Rectal smooth muscle tissue (tissue), 1 donor: ENCODE data around the gene YWHAG.

Source experiments
- H3K27ac ChIP-seq: one replicate; pipeline ENCODE4 v1.7.0; 2013; ENCODE audit warnings: low read depth, low read length, inconsistent platforms
- H3K27me3 ChIP-seq: one replicate; pipeline ENCODE4 v1.7.0; 2013; ENCODE audit warnings: low read length; ENCODE audit not compliant: control insufficient read depth, insufficient read depth
- H3K36me3 ChIP-seq: one replicate; pipeline ENCODE4 v1.7.0; 2013; ENCODE audit warnings: low read length; ENCODE audit not compliant: control insufficient read depth, insufficient read depth
- H3K4me1 ChIP-seq: one replicate; pipeline ENCODE4 v1.7.0; 2013; ENCODE audit warnings: low read length; ENCODE audit not compliant: control insufficient read depth, insufficient read depth
- H3K4me3 ChIP-seq: one replicate; pipeline ENCODE4 v1.7.0; 2013; ENCODE audit warnings: low read length
- H3K9ac ChIP-seq: one replicate; pipeline ENCODE4 v1.7.0; 2013; ENCODE audit warnings: low read length

YWHAG gene

GRCh38 chr7:76354516-76354915 lies 4.3 kb downstream of the YWHAG start:
- Histone ChIP-seq H3K9ac (no peak overlapping the region), H3K36me3 (peaks cover 6% of the 10 kb centered on the region), H3K4me3 (no peak overlapping the region), H3K27me3 (no peaks in the 10 kb centered on the region), H3K27ac (no peak overlapping the region), H3K4me1 (peaks cover 9% of the 10 kb centered on the region)

DNA sequence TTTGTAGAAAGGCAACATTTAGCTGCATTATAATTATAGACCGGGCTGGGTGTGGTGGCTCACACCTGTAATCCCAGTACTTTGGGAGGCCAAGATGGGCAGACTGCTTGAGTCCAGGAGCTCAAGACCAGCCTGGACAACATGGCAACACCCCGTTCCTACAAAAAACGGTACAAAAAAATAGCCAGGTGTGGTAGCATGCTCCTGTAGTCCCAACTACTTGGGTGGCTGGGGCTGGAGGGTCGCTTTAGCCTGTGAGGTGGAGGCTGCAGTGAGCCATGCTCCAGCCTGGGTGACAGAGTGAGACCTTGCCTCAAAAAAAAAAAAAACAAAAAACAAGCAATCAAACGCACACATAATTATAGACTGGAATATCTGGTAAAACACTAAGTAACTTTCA lies 5.0 kb downstream of the YWHAG start:
- Histone ChIP-seq H3K4me1 (peaks cover 8% of the 10 kb centered on the region), H3K27ac (no peak overlapping the region)

GRCh38 chr7:76352193-76352592 lies 6.6 kb downstream of the YWHAG start:
- Histone ChIP-seq H3K27ac (no peak overlapping the region), H3K4me1 (peaks cover 8% of the 10 kb centered on the region), H3K36me3 (peaks cover 6% of the 10 kb centered on the region), H3K9ac (no peak overlapping the region), H3K4me3 (no peak overlapping the region), H3K27me3 (no peaks in the 10 kb centered on the region)

More for the DNA sequence above, 5.0 kb downstream of the YWHAG start:
- Histone ChIP-seq H3K4me3 (no peak overlapping the region), H3K9ac (no peak overlapping the region), H3K36me3 (peaks cover 6% of the 10 kb centered on the region), H3K27me3 (no peaks in the 10 kb centered on the region)

DNA sequence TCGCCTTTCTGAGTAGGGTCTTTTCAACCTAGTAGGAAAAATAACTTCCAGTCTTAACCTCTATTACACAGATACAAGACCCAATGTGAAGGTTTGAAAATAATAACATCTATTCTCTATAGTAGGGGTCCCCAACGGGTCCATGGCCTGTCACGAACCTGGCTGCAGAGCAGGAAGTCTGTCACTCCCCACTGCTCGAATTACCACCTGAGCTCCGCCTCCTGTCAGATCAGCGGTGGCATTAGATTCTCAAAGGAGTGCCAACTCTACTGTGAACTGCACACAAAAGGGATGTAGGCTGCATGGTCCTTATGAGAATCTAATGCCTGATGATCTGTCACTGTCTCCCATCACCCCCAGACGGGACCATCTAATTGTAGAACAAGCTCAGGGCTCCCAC lies 7.4 kb downstream of the YWHAG start:
- H3K27ac ChIP-seq: no peak overlapping the region
- H3K4me3 ChIP-seq: no peak overlapping the region
- H3K4me1 ChIP-seq: peaks cover 6% of the 10 kb centered on the region
- no peak overlapping the region for H3K9ac ChIP-seq
- peaks cover 9% of the 10 kb centered on the region for H3K36me3 ChIP-seq
- no peaks in the 10 kb centered on the region for H3K27me3 ChIP-seq

- no peaks in the 10 kb centered on the region for H3K27me3 ChIP-seq
- H3K9ac ChIP-seq: no peak overlapping the region
- peaks cover 3% of the 10 kb centered on the region for H3K4me1 ChIP-seq
- peaks cover 16% of the 10 kb centered on the region for H3K36me3 ChIP-seq
- no peak overlapping the region for H3K27ac ChIP-seq
- H3K4me3 ChIP-seq: no peak overlapping the region
Observed at GRCh38 chr7:76349313-76349885, 9.4 kb downstream of the YWHAG start.

- Histone ChIP-seq H3K4me3 (no peak overlapping the region), H3K27me3 (no peaks in the 10 kb centered on the region), H3K9ac (no peak overlapping the region), H3K36me3 (peaks cover 25% of the 10 kb centered on the region), H3K4me1 (peaks cover 3% of the 10 kb centered on the region), H3K27ac (no peak overlapping the region)
Observed at GRCh38 chr7:76347710-76348109, 11.1 kb downstream of the YWHAG start.

GRCh38 chr7:76346778-76347177 lies 12.0 kb downstream of the YWHAG start:
- no peak overlapping the region for H3K9ac ChIP-seq

DNA sequence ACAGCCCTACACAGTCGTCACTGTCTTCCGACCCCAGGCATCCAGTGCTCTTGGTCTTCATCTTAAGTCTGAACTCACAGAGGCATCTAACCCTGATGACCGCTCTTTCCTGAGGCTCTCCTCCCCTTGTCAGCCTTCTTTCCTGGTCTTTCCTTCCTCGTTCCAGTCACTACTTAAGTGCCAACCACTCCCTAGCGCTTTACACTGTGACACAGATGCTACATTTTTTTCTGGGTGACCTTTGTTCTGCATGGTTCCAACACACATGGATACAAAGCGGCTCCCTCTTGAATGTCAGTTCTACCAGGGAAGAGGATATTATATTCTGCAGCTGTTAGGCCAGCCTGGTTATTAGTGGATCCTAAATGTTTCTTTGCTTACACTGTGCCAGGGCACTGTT lies 12.7 kb downstream of the YWHAG start:
- H3K9ac ChIP-seq: no peak overlapping the region
- H3K27ac ChIP-seq: no peak overlapping the region
- peaks cover 25% of the 10 kb centered on the region for H3K36me3 ChIP-seq
- H3K27me3 ChIP-seq: no peaks in the 10 kb centered on the region
- H3K4me1 ChIP-seq: peaks cover 3% of the 10 kb centered on the region
- no peak overlapping the region for H3K4me3 ChIP-seq

More at GRCh38 chr7:76346778-76347177, 12.0 kb downstream of the YWHAG start:
- no peak overlapping the region for H3K27ac ChIP-seq
- H3K27me3 ChIP-seq: no peaks in the 10 kb centered on the region
- H3K36me3 ChIP-seq: peaks cover 25% of the 10 kb centered on the region
- H3K4me1 ChIP-seq: peaks cover 3% of the 10 kb centered on the region
- H3K4me3 ChIP-seq: no peak overlapping the region

GRCh38 chr7:76343931-76344321 lies 14.9 kb downstream of the YWHAG start:
- Histone ChIP-seq H3K27me3 (no peaks in the 10 kb centered on the region), H3K36me3 (peaks cover 21% of the 10 kb centered on the region), H3K9ac (no peak overlapping the region), H3K4me1 (peaks cover 3% of the 10 kb centered on the region), H3K27ac (no peak overlapping the region), H3K4me3 (no peak overlapping the region)

GRCh38 chr7:76343294-76343930 lies 15.4 kb downstream of the YWHAG start:
- no peak overlapping the region for H3K27ac ChIP-seq
- no peak overlapping the region for H3K4me3 ChIP-seq
- H3K9ac ChIP-seq: no peak overlapping the region
- no peaks in the 10 kb centered on the region for H3K27me3 ChIP-seq
- peaks cover 21% of the 10 kb centered on the region for H3K36me3 ChIP-seq
- peaks cover 3% of the 10 kb centered on the region for H3K4me1 ChIP-seq

DNA sequence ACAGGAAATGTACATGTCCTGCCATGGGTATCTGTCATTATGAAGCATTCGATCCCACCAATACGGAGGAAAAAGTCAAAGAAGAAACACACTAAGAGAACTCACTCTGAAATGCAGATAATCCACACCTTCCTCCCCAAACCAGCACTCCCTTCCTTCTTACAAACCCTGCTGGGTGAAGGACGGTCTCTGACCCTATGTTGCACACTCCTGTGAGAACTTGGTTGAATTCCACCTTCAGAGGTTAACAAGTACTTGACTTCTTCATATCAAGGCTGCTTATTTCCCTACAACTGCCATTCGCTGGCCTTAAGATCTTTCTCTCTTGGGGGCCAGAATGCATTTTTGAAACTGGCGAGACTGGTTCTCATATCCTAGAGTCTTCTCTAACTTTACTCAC lies 16.6 kb downstream of the YWHAG start:
- Histone ChIP-seq H3K9ac (no peak overlapping the region), H3K27ac (no peak overlapping the region), H3K4me3 (no peak overlapping the region), H3K4me1 (peaks cover 3% of the 10 kb centered on the region), H3K36me3 (peaks cover 21% of the 10 kb centered on the region), H3K27me3 (no peaks in the 10 kb centered on the region)

GRCh38 chr7:76340617-76341131 lies 18.1 kb downstream of the YWHAG start:
- H3K27me3 ChIP-seq: no peaks in the 10 kb centered on the region
- H3K4me1 ChIP-seq: peaks cover 3% of the 10 kb centered on the region
- no peak overlapping the region for H3K9ac ChIP-seq
- H3K36me3 ChIP-seq: peaks cover 16% of the 10 kb centered on the region
- no peak overlapping the region for H3K4me3 ChIP-seq
- H3K27ac ChIP-seq: no peak overlapping the region
